GM21360 (cell line): Measurements from ENCODE around the gene IRF8.

Source experiments
- ATAC-seq: cut with Tn5 transposase; IDR thresholded peaks from one replicate; pipeline ENCODE4 v1.9.1; 2021; ENCODE audit warnings: mild to moderate bottlenecking, moderate library complexity; ENCODE audit not compliant: unreplicated experiment

The IRF8 gene

GRCh38 chr16:85911251-85911930 is 12.4 kb downstream of the IRF8 start:
- ATAC-seq = no peak

DNA sequence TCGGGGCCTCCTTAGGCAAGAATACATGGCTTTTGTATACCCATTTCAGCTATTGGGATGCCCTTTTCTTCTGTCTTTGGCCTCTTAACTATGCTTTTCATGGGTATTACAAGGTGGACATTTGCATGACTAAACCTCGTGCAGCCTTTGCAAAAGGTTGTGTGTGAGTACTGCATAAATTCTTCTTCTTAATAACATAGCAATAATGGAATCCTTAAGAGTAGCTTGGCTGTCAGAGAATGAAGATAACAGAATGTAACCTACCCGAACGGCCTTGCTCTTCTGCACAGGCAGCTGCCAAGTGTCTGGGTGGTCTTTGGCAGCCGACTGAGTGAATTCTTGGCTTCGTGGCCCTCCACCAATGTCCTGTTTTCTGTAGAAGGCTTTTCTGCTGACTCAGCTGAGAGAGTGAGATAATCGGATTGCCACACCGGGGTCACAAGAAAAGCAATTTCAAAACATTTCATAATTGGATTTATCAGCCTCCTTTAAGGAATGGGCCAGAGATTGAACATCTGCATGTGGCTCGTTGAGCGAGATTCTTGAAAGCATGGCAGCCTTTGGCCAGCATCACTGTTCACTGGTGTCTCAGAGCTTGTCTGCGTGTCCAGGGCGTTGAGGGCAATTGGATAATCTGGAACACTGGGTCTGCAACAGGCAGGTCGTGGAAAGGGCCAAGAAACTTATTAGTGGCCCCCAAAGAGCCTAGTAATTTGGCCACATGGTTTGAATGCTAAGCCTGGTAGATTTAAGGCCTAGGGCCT is 13.4 kb downstream of the IRF8 start:
- ATAC-seq = no peak

DNA sequence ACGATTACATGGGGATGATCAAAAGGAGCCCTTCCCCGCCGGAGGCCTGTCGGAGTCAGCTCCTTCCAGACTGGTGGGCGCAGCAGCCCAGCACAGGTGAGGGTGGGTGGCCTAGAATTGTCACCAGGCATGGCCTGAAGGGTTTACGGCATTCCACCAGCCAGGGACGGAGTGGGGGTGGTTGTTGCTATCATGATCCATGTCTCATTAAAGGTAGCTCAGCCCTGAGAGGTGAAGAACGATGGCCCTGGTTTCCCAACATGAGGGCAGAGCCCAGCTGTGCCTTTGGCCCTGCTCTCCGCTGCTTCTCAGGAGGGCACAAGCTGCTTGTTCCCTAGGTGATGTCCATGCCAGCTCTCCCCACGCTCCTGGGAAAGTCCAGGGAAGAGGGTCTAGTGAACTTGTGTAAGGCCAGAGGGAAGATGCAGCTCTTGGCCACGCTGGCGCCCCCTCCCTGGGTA is 14.2 kb downstream of the IRF8 start:
- no peak for ATAC-seq

DNA sequence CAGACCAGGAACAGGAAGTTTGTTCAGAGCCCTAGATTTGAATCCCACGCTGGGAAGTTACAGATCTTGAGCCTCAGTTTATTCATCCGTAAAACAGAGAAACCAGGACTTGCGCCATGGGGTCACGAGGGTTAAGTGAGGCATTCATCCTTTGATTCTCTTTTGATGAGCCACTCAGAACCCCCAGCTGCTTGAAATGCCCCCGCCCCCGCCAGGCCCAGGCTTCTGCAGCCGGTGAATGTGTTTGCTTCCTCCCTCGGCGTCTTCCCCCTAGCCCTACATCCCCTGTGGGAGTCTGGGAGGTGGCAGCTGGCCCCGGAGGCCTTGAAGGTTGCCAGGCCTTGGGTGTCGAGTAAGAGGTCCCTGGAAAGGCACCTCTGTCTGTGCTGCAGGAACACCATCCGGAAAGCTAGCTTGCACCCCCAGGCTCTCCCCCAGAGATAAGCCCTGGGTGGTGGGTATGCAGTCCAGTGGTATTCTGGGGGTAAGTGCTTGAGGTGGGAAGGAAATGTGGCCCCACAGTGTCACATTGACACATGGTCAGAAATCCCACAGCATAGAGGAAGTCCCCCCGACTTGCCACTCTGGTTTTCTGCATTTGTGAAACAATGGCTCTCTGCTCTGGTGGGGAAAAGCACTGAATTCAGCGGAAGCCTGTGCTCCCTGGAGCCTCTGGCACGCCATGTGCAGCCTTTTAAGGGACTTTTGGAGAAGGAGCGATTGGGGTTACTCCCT is 14.9 kb downstream of the IRF8 start:
- no peak for ATAC-seq

DNA sequence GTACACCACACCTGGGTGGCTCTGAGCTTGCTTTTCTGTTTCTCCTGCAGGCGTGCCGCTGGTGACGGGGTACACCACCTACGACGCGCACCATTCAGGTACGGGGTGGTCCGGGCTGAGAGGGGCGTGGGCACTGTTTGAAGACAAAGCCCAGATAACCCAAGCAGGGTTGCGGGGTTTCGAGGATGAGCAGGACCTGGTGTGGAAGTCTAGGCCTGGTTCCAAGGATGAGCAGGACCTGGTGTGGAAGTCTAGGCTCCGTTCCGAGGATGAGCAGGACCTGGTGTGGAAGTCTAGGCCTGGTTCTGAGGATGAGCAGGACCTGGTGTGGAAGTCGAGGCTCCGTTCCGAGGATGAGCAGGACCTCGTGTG is 15.4 kb downstream of the IRF8 start:
- no peak for ATAC-seq

GRCh38 chr16:85915125-85915845 is 16.3 kb downstream of the IRF8 start:
- no peak for ATAC-seq

DNA sequence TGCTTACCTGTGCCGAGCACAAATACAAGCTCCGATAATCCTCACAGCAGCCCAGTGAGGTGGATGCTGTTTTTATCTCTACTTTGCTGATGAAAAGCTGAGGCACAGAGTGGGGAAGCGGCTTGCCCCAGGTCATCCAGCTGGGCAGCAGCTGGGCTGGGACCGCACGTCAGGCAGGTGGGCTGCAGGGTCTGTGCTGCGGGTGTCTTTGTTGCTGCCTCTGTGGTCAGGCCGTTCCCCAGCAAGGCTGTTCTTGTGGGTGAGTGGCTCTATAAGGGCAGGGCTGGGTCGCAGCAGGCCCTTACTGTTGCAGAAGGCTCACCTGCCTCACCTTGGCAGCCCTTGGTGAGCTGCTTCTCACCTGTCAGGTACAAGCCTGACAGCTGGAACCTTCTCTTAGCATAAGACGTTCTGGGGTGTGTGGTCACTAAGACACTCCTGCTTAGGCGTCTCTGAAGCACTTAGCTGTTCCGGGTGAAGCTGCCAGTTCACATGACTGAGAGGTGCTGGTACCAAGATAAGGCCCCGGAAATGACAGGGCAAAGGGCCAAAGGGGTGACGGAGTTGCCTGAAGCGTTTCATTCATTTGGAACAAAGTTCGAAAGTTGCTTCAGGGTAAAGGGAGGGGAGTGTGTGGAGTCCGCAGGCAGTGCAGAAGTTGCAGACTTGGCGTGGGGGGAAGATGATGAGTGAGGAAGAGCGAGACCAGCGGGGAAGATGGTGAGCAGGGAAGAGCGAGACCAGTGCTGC is 17.4 kb downstream of the IRF8 start:
- no peak for ATAC-seq

DNA sequence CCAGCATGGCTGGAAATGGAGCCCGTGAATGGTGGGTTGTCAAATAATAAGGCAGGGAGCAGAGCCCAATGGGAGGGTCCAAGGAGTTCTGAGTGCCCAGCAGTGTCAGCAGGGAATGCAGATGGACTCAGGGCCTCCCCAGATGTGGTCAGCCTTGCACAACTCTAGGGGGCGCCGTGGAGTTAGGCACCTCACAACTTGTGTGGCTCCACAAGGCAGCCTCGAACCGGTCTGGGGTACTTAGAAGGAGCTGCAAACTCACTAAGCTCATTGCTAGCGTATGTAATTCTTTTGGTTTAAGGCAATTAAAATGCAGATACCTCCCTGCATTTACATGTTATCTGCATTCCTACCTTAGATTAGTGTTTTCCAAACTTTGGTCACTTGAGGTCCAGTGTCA is 18.1 kb downstream of the IRF8 start:
- no peak for ATAC-seq

GRCh38 chr16:85917959-85918358 is 19.0 kb downstream of the IRF8 start:
- ATAC-seq = no peak

DNA sequence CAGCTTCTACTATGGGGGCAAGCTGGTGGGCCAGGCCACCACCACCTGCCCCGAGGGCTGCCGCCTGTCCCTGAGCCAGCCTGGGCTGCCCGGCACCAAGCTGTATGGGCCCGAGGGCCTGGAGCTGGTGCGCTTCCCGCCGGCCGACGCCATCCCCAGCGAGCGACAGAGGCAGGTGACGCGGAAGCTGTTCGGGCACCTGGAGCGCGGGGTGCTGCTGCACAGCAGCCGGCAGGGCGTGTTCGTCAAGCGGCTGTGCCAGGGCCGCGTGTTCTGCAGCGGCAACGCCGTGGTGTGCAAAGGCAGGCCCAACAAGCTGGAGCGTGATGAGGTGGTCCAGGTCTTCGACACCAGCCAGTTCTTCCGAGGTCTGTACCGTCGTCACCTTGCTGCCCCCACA is 19.5 kb downstream of the IRF8 start:
- ATAC-seq = no peak

DNA sequence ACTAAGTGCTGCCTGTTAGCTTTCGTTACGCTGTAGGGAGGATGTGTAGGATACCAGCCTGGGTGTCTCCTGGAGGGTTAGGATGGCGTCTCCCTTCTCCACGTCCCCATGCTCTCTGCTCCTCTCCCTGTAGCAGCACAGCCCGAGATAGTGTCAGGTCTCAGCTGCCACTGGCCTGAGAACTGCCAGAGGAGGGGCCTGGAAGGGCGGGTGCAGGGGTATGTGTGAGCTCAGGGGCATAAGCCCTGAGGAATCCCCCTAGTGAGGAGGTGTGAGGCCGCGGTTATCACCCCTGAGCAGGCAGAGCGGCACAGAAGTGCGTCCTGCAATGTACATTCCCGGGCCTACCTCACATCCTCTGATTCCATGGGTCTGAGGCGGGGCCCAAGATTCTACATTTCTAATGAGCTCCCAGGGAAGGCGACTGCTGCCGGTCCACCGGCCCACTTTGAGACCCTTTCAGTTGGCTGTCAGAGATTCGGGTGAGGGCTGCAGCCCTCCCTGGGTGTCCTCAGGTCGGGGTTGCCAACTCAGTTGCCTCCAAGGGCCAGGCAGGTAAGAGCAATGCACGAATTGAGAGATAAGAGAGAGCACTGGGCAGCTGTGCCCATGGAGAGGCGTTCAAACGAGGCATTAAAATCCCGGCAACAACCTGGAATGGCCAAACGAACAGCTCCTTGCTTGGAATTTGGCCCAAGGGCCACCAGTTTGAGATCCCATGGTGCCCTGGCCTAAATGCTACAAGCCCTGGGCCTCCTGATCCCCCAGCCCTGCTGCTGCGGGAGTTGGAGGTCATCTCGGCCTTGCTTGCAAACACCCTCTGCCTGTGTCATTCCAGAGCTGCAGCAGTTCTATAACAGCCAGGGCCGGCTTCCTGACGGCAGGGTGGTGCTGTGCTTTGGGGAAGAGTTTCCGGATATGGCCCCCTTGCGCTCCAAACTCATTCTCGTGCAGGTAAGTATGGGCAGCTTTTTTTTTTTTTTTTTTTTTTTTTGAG is 20.6 kb downstream of the IRF8 start:
- ATAC-seq = no peak

DNA sequence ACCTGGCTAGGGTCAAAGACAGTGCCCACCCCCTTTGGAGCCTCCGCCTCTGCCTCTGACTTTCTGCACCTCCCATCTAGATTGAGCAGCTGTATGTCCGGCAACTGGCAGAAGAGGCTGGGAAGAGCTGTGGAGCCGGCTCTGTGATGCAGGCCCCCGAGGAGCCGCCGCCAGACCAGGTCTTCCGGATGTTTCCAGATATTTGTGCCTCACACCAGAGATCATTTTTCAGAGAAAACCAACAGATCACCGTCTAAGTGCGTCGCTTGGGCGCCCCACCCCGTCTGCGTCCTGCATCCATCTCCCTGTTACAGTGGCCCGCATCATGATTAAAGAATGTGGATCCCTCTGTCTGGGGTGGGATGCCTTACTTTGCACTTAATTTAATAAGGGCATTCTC is 22.1 kb downstream of the IRF8 start:
- no peak for ATAC-seq

GRCh38 chr16:85923153-85924021 is 24.4 kb downstream of the IRF8 start:
- no peak for ATAC-seq

DNA sequence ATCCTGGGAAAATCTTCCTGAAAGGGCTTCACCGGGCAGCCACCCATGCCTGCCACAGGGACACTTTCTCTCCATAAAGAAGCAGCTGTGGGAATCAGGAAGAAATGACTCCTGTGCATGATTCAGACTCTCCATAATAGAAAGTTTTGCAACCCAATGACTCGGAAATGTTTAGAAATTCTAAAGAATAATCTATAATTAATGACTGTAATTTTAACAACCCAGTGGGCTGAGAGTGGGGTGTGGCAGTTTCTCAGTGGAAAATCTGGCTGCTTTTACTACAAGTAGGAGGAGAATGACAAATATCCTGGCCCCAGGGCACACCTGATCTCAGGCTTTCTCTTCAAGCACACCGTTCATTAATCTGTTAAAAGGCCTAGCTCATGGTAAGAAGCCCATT is 25.7 kb downstream of the IRF8 start:
- no peak for ATAC-seq

GRCh38 chr16:85926370-85926769 is 27.4 kb downstream of the IRF8 start:
- no peak for ATAC-seq

GRCh38 chr16:85927371-85927770 is 28.4 kb downstream of the IRF8 start:
- ATAC-seq = no peak

DNA sequence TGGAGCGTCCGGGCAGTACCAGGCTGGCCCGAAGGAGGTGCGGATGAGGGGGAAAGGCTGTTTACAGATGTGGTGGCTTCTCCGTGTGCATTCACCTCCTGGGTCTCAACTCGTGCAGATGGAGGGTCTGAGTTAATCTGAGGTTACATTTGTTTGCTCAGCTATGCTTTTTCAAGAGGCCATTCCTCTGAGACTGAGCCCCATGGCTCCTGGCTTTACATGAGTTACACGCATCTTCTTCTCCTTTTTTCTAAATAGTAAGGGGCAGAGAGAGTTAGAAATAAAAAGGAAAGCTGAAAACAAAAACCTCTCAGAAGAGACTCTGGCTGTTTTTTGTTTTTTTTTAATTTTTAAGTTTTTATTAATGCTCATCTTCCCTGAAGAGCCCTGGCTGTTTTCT is 29.0 kb downstream of the IRF8 start:
- no peak for ATAC-seq

GRCh38 chr16:85928401-85928820 is 29.4 kb downstream of the IRF8 start:
- ATAC-seq = no peak
